Epithelial cell of proximal tubule (primary cell): ENCODE data around the gene PCDH1. TPM values are rescaled to one million over a fixed set of nuclear protein-coding genes. Genes with fewer than 3 reads are reported as not detected.
A peak's percentile ranks its signal among the peaks of the same experiment; 100 is the strongest.

Source experiments
- DNase-seq: peaks from one replicate; pipeline ENCODE4 v3.0.0-alpha.2; 2011; ENCODE audit warnings: low read depth
- H3K4me3 ChIP-seq: 2 replicates; pipeline ENCODE4 v1.5.1; 2011; ENCODE audit warnings: low read depth, mild to moderate bottlenecking, low read length
- total RNA-seq: library from RNA; depleted of rRNA; stranded (reverse); fragments of >200 nt; gene quantifications from 2 replicates; pipeline ENCODE4 v1.2.3, GENCODE V29; 2015
- TF ChIP-seq, protein P1 (sequence below): conservative IDR thresholded peaks from 2 replicates; pipeline ENCODE4 v1.5.1; 2012; ENCODE audit warnings: low read depth, mild to moderate bottlenecking, low read length

Gene PCDH1
- total RNA-seq, 1 donor from 2014 or later = 17.4 TPM

DNA sequence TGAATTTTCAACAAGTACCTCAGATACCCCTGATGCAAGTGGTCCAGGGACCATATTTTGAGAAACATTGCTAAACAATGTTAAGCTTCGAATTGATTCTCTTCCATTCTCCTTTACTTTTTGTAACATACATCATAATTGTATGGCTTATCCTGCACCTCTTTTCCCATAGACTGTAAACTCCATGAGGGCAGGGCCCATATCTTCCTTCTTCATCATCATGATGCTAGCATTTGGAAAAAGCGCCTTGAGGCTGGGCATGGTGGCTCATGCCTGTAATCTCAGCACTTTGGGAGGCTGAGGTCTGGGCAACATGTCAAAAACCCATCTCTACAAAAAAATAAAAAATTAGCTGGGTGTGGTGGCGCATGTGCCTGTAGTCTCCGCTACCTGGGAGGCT is 31.0 kb upstream of the PCDH1 start:
- H3K4me3 ChIP-seq = no peak overlapping the region
- TF ChIP-seq, protein P1, sequence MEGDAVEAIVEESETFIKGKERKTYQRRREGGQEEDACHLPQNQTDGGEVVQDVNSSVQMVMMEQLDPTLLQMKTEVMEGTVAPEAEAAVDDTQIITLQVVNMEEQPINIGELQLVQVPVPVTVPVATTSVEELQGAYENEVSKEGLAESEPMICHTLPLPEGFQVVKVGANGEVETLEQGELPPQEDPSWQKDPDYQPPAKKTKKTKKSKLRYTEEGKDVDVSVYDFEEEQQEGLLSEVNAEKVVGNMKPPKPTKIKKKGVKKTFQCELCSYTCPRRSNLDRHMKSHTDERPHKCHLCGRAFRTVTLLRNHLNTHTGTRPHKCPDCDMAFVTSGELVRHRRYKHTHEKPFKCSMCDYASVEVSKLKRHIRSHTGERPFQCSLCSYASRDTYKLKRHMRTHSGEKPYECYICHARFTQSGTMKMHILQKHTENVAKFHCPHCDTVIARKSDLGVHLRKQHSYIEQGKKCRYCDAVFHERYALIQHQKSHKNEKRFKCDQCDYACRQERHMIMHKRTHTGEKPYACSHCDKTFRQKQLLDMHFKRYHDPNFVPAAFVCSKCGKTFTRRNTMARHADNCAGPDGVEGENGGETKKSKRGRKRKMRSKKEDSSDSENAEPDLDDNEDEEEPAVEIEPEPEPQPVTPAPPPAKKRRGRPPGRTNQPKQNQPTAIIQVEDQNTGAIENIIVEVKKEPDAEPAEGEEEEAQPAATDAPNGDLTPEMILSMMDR = no peak
- DNase-seq = no peak

DNA sequence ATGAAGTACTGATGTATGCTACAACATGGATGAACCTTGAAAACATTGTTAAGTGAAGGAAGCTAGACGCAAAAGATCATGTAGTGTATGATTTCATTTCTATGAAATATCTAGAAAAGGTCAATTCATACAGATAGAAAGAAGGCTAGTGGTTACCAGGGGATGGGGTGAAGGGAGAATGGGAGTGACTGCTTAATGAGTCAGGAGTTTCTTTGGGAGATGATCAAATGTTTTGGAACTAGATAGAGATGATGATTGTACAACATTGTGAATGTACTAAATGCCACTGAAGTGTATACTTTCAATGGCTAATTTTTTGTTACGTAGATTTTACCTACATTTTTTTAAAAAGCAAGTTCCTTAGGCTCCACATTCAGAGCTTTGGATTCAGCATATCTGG is 30.6 kb upstream of the PCDH1 start:
- TF ChIP-seq, protein P1 = no peak
- no peak overlapping the region for H3K4me3 ChIP-seq
- DNase-seq = no peak

DNA sequence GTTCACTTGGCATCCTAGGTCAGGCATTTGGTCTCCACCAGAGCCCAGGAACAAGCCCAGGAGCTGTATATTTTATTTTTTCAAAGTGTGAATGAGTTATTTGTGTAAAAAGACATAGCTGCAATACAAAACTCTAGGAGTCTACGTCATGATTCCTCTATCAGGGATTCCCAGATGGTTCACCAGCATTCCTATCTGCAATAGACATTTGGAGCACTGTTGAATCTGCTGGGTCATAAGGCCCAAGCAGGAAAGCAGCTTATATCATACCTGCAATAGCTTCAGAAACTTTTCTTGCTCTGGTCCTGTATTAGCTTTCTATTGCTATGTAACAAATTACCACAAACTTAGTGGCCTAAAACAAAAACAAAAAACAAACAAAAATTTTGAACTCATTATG is 28.8 kb upstream of the PCDH1 start:
- TF ChIP-seq, protein P1 = no peak
- no peak overlapping the region for H3K4me3 ChIP-seq
- no peak for DNase-seq

DNA sequence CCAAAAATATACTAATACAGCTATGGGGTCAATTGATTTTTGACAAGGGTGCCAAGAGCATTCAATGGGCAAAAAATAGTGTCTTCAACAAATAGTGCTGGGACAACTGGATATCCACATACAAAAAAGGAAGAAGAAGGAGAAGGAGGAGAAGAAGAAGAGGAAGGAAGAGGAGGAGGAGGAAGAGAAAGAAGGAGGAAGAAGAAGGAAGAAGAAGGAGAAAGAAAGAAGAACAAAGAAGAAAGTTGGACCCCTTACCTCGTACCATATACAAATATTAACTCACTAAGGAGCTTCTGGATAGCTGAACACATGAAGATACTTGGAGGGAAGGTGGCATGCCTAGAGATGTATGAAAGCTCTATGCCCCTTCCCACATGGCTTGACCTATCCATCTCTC is 28.3 kb upstream of the PCDH1 start:
- no peak overlapping the region for H3K4me3 ChIP-seq
- TF ChIP-seq, protein P1 = no peak
- no peak for DNase-seq

DNA sequence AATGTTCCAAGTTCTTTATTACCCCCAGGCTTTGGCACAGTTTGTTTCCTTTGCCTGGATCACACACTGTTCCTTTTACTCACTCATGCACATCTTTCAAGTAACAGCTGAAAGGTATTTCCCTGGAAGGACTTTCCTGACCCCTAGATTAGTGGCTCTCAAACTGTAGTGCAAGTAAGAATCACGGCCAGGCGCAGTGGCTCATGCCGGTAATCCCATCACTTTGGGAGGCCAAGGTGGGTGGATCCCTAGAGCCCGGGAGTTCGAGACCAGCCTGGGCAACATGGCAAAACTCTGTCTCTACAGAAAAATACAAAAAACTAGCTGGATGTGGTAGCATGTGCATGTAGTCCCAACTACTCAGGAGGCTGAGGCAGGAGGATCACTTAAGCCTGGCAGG is 26.3 kb upstream of the PCDH1 start:
- peak; percentile 20 for DNase-seq
- H3K4me3 ChIP-seq = no peak overlapping the region
- TF ChIP-seq, protein P1 = no peak

DNA sequence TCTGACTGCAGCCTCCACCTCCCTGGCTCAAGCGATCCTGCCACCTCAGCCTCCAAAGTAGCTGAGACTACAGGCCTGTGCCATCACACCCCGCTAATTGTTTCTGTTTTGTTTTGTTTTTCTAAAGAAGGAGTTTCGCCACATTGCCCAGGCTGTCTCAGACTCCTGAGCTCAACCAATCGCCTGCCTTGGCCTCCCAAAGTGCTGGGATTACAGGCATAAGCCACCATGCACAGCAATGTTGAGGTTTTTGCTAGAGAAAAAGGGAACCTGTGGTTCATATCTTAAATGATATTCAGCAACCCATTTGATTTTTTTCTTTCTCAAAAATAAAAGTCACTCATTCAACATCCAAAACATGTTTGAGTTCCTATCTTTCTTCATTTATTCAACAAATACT is 25.1 kb upstream of the PCDH1 start:
- no peak for DNase-seq
- TF ChIP-seq, protein P1 = no peak
- no peak overlapping the region for H3K4me3 ChIP-seq

DNA sequence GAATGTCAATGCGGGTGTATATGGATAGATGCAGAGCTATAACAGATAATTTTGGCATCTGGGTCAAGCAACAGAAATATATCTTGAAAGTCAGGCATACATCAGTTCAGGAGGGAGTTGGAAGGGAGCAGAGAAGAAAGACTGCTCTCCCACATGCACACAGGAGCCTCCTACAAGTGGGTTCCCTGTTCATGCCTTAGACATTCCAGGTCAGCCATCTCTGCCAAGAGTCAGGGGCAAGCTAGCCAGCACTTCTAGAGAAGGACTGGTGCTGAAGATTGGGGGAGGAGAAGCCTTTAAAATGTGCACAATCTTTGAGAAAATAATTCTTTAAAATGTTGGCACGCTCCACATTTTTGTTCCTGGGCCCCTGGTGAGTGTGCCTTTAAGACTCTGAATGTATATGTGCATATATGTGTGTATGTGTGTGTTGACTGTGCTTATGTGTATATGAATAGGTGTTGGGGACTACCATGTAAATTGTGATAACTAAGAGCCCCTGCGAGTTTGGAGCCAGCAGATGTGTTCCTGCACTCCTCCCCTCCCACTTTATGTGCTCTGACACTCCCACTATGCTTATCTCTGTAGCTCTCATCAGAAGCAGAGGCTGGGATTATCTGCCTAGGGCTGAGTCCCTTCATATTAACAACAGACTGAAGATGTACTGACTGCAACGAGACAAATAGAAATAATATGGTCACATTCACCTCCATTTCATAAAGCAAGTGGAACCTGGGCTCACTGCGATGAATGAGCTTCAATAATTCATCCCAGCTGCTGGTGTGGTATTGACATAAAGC is 24.0 kb upstream of the PCDH1 start:
- no peak overlapping the region for H3K4me3 ChIP-seq
- DNase-seq = no peak
- TF ChIP-seq, protein P1 = no peak
